GM10266 (cell line): ENCODE measurements around the gene KCNN1.

ENCODE experiments used
- DNase-seq: peaks from one replicate; pipeline ENCODE4 v3.0.0; 2012; ENCODE audit errors: extremely low spot score
- TF ChIP-seq, protein P1 (sequence below): IDR thresholded peaks from 2 replicates; pipeline ENCODE4 v1.5.1; 2012; ENCODE audit warnings: mild to moderate bottlenecking, low read depth; ENCODE audit not compliant: control insufficient read depth, insufficient read depth; ENCODE audit errors: missing control alignments

KCNN1 gene

DNA sequence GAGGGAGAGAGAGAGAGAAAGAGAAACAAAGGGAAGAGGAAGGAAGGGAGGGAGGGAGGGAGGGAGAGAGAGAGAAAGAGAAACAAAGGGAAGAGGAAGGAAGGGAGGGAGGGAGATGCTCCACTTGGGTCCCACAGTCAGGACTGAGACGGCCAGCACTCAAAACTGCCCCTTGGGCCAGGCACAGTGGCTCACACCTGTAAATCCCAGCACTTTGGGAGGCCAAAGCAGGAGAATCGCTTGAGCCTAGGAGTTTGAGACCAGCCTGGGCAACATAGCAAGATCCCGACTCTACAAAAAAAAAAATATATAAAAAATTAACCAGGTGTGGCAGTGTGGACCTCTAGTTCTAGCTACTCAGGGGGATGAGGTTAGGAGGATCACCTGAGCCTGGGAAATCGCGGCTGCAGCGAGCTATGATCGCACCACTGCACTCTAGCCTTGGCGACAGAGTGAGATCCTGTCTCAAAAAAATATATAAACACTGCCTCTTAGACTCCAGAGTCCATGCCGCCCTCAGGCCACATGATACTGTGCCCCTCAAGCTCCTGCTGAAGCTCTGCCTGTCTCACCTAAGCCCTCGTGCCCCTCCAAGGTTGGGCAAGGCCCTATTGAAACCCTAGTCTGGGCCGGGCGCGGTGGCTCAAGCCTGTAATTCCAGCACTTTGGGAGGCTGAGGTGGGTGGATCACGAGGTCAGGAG is 49.5 kb downstream of the KCNN1 start:
- TF ChIP-seq, protein P1, sequence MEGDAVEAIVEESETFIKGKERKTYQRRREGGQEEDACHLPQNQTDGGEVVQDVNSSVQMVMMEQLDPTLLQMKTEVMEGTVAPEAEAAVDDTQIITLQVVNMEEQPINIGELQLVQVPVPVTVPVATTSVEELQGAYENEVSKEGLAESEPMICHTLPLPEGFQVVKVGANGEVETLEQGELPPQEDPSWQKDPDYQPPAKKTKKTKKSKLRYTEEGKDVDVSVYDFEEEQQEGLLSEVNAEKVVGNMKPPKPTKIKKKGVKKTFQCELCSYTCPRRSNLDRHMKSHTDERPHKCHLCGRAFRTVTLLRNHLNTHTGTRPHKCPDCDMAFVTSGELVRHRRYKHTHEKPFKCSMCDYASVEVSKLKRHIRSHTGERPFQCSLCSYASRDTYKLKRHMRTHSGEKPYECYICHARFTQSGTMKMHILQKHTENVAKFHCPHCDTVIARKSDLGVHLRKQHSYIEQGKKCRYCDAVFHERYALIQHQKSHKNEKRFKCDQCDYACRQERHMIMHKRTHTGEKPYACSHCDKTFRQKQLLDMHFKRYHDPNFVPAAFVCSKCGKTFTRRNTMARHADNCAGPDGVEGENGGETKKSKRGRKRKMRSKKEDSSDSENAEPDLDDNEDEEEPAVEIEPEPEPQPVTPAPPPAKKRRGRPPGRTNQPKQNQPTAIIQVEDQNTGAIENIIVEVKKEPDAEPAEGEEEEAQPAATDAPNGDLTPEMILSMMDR, result no peak
- DNase-seq, result no peak

GRCh38 chr19:18017275-18018083 is 50.6 kb downstream of the KCNN1 start:
- TF ChIP-seq, protein P1, result no peak
- DNase-seq, result peak; percentile 2

DNA sequence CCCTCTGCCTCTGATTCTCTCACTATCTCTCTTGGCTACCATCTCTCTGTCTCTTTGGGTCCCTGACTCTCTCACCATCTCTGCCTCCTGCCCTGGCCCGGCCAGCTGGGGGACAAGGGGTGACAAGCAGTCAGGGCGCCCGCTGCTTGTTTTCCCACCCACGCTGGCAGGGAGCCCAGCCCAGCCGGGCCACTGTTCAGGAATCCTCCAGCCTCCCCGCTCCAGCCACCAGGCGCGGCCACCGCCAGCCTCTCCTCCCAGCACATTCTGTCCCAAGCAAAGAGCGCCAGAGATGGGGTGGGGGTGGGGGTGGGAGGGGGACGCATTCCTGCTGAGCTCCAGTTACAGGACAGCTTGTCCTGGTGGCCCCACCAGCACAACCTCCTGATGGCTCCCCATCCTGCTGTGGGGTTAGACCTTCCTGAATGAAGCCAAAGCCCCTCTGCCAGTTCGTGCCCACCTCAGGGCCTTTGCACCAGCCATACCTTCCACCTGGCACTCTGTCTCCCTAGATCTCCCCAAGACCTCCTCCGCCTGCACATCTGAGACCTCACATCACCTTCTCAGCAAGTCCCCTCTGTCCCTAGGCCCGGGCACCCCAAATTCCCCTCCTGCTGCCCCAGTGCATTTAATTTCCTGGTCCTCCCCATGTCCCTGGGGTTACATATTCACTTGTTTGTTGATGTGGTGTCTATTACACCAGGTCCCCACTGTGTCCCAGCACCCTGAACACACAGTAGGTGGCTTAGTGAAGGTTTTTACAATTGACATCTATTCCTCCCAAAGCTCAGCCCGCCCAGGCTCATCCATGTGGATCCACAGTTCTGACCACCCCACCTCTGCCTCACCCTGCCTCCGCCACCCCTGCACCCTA is 53.5 kb downstream of the KCNN1 start:
- TF ChIP-seq, protein P1, result no peak
- DNase-seq, result no peak

- no peak for DNase-seq
Observed at GRCh38 chr19:18021121-18021755, 54.3 kb downstream of the KCNN1 start.

GRCh38 chr19:18023622-18024251 is 56.8 kb downstream of the KCNN1 start:
- TF ChIP-seq, protein P1, result no peak
- DNase-seq, result no peak

More at GRCh38 chr19:18021121-18021755, 54.3 kb downstream of the KCNN1 start:
- TF ChIP-seq, protein P1, result no peak

- TF ChIP-seq, protein P1, result no peak
- DNase-seq, result no peak
Observed at GRCh38 chr19:18027151-18027550, 60.2 kb downstream of the KCNN1 start.
